Glutamatergic neuron (in vitro differentiated cells): ENCODE results near the gene CNTNAP2. TPM values are rescaled to one million over a fixed set of nuclear protein-coding genes. Genes with fewer than 3 reads are reported as not detected.
"Not testable (repeated sequence)": the region's sequence is repeated elsewhere in the genome, so short reads cannot be mapped to it uniquely, and the experiment has no call there.

Source experiments
- DNase-seq: peaks from one replicate; pipeline ENCODE4 v3.0.0; 2022
- H3K27ac Mint-ChIP-seq: one replicate; pipeline ENCODE4 v1.8.0; 2020; ENCODE audit warnings: mild to moderate bottlenecking, mixed read lengths, inconsistent platforms; ENCODE audit not compliant: unreplicated experiment
- H3K27me3 Mint-ChIP-seq: one replicate; pipeline ENCODE4 v1.8.0; 2020; ENCODE audit warnings: mild to moderate bottlenecking, moderate library complexity, mixed read lengths, inconsistent platforms; ENCODE audit not compliant: unreplicated experiment
- H3K36me3 Mint-ChIP-seq: one replicate; pipeline ENCODE4 v1.8.0; 2020; ENCODE audit warnings: mild to moderate bottlenecking, mixed read lengths, inconsistent platforms; ENCODE audit not compliant: unreplicated experiment
- H3K4me1 Mint-ChIP-seq: one replicate; pipeline ENCODE4 v1.8.0; 2020; ENCODE audit warnings: mild to moderate bottlenecking, low read depth, mixed read lengths, inconsistent platforms; ENCODE audit not compliant: unreplicated experiment
- H3K4me3 Mint-ChIP-seq: one replicate; pipeline ENCODE4 v1.8.0; 2020; ENCODE audit warnings: mild to moderate bottlenecking, mixed read lengths, inconsistent platforms; ENCODE audit not compliant: unreplicated experiment
- H3K9me3 Mint-ChIP-seq: one replicate; pipeline ENCODE4 v1.8.0; 2020; ENCODE audit warnings: mild to moderate bottlenecking, moderate library complexity, mixed read lengths, inconsistent platforms; ENCODE audit not compliant: unreplicated experiment
- total RNA-seq: library from RNA; stranded (reverse); fragmentation: NEBNext Ultra II Directional; extraction: Animal tissue kit (Norgen Biotek cat#: 25700); gene quantifications from one replicate; pipeline ENCODE4 v1.2.1, GENCODE V29; 2021; ENCODE audit not compliant: unreplicated experiment
- TF ChIP-seq, protein P1 (sequence below): fragments of 200-600 bp; sonication (generic); IDR thresholded peaks from one replicate; pipeline ENCODE4 v1.5.0; 2021; ENCODE audit not compliant: partially characterized antibody, unreplicated experiment

The CNTNAP2 gene
- total RNA-seq, 1 donor from 2014 or later, result 25.8 TPM

DNA sequence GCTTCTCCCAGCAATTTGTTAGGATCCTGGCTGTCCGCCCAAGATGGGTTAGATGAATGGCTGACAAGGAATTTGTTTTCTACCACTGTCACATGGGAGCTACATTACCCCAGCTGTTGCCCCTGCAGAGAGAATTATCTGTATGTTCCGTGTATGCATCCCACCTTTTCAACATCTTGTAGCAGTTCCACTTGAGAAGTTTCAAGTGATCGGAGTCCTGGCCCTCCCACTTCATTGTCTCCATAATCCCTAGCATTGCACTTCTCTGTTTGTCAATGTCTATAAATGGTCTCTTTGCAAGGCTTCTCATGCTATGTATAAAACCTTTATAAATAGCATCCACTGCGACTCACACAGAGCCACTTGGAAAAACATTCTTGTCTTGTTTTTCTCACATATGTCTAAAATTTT lies 972.5 kb downstream of the CNTNAP2 start:
- peaks cover 2% of the 10 kb centered on the region for H3K9me3 Mint-ChIP-seq
- TF ChIP-seq, protein P1, sequence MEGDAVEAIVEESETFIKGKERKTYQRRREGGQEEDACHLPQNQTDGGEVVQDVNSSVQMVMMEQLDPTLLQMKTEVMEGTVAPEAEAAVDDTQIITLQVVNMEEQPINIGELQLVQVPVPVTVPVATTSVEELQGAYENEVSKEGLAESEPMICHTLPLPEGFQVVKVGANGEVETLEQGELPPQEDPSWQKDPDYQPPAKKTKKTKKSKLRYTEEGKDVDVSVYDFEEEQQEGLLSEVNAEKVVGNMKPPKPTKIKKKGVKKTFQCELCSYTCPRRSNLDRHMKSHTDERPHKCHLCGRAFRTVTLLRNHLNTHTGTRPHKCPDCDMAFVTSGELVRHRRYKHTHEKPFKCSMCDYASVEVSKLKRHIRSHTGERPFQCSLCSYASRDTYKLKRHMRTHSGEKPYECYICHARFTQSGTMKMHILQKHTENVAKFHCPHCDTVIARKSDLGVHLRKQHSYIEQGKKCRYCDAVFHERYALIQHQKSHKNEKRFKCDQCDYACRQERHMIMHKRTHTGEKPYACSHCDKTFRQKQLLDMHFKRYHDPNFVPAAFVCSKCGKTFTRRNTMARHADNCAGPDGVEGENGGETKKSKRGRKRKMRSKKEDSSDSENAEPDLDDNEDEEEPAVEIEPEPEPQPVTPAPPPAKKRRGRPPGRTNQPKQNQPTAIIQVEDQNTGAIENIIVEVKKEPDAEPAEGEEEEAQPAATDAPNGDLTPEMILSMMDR, result no peak
- H3K4me1 Mint-ChIP-seq, result no peaks in the 10 kb centered on the region
- H3K27ac Mint-ChIP-seq, result no peak overlapping the region
- H3K4me3 Mint-ChIP-seq, result no peak overlapping the region
- H3K27me3 Mint-ChIP-seq, result peaks cover 2% of the 10 kb centered on the region
- no peak for DNase-seq
- no peaks in the 10 kb centered on the region for H3K36me3 Mint-ChIP-seq

DNA sequence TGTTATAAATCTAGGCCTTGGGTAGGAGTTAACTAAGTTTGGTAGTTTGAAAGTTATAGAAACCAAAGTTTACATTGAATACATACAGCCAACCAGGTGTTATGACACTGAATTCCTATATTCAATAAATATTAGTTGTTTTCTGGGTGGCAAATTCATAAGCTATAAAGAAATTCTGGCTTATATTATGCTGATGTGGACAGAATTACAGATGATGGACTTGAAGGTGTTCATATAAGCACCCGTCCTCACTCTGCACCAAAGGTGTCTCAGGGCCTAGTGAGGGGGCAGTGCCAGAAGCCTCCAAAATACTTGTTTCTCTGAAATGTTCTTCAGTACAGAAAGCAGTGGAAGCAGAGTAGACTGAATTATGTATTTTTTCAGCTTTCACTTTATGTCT lies 973.0 kb downstream of the CNTNAP2 start:
- TF ChIP-seq, protein P1, result no peak
- H3K36me3 Mint-ChIP-seq, result no peaks in the 10 kb centered on the region
- DNase-seq, result no peak
- no peaks in the 10 kb centered on the region for H3K4me1 Mint-ChIP-seq
- no peak overlapping the region for H3K27ac Mint-ChIP-seq
- H3K27me3 Mint-ChIP-seq, result peaks cover 2% of the 10 kb centered on the region
- H3K9me3 Mint-ChIP-seq, result peaks cover 2% of the 10 kb centered on the region
- no peak overlapping the region for H3K4me3 Mint-ChIP-seq

DNA sequence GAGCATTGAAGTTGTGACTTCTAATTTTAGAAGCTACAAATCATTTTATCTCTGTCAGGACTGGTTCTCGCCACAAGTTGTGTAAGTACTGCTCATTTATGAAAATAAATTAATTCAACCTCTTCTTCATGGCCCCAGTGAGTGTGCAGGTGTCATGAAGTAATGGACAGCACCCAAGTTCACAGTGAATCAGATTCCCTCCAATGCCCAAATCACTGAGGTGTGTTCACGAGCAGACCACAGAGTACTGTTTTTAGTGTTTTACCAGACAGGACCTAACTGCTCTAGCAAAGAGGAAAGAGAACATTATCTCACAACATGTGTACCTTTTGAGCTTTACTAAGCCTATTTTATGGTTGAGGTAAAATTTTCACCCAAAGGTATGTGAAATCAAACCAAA lies 980.0 kb downstream of the CNTNAP2 start:
- Mint-ChIP-seq H3K27me3 (no peaks in the 10 kb centered on the region), H3K36me3 (no peaks in the 10 kb centered on the region), H3K4me3 (no peak overlapping the region), H3K9me3 (peaks cover 2% of the 10 kb centered on the region), H3K27ac (no peak overlapping the region), H3K4me1 (no peaks in the 10 kb centered on the region)
- TF ChIP-seq, protein P1, result no peak
- no peak for DNase-seq

DNA sequence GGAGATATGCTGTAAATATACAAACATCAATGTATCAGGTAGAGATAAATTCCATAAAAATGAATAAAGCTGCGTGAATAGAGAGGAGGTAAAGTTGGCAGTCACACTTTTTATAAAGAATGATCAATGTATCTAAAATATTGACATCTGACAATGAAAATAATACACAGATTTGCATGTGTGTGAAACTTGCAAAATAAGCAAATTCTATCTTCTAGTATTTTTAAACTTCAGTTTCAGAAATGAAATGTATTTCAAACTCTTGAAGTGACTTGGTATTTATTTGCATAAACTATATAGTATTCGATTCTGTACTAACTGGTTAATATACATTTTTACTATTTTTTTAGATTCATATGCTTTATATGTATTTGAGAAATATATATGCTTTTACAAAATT lies 986.6 kb downstream of the CNTNAP2 start:
- DNase-seq, result no peak
- Mint-ChIP-seq H3K27ac (no peak overlapping the region), H3K27me3 (no peaks in the 10 kb centered on the region), H3K4me3 (no peak overlapping the region), H3K9me3 (no peaks in the 10 kb centered on the region), H3K4me1 (no peaks in the 10 kb centered on the region), H3K36me3 (no peaks in the 10 kb centered on the region)
- TF ChIP-seq, protein P1, result no peak

DNA sequence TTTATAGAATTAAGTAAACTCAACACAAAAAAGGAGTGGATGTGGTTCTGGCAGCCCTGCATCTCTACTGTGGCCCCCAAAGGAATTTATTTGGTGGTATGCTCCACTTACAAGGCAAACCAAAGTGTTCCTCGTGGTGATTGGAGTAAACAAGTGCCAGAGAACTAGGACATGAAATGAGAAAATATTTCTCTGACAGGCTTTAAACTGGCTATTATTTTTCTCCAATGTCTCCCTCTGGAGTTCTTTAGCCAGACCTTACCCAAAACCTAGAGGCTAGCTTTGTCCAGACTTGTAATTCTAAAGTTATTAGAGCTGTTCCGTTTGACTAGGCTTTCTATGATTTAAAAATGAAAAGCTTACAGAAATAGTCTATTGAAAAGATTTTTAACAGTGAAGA lies 990.1 kb downstream of the CNTNAP2 start:
- DNase-seq, result no peak
- no peak overlapping the region for H3K27ac Mint-ChIP-seq
- H3K27me3 Mint-ChIP-seq, result no peaks in the 10 kb centered on the region
- H3K36me3 Mint-ChIP-seq, result no peaks in the 10 kb centered on the region
- no peak overlapping the region for H3K4me3 Mint-ChIP-seq
- H3K4me1 Mint-ChIP-seq, result no peaks in the 10 kb centered on the region
- TF ChIP-seq, protein P1, result no peak
- no peaks in the 10 kb centered on the region for H3K9me3 Mint-ChIP-seq

DNA sequence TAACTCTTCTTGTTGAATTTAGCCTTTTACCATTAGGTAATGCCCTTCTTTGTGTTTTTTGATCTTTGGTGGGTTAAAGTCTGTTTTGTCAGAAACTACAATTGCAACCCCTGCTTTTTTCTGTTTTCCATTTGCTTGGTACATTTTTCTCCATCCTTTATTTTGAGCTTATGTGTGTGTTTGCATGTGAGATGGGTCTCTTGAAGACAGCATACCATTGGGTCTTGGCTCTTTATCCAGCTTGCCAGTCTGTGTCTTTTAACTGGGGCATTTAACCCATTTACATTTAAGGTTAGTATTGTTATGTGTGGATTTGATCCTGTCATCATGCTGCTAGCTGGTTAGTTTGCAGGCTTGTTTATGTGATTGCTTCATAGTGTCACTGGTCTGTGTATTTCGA lies 997.9 kb downstream of the CNTNAP2 start:
- H3K4me1 Mint-ChIP-seq, H3K27me3 Mint-ChIP-seq, H3K4me3 Mint-ChIP-seq, DNase-seq, H3K9me3 Mint-ChIP-seq, H3K27ac Mint-ChIP-seq: not testable (repeated sequence)
- peaks cover 15% of the 10 kb centered on the region for H3K36me3 Mint-ChIP-seq
